Measurements from ENCODE around the gene KCNIP1. TPM values are rescaled to one million over a fixed set of nuclear protein-coding genes. Genes with fewer than 3 reads are reported as not detected.

The KCNIP1 gene
- total and polyA plus RNA-seq, 9 of the 15 experiments (the other 6 are each of a cell fraction or from before 2014, with no cell fraction given) = not detected

DNA sequence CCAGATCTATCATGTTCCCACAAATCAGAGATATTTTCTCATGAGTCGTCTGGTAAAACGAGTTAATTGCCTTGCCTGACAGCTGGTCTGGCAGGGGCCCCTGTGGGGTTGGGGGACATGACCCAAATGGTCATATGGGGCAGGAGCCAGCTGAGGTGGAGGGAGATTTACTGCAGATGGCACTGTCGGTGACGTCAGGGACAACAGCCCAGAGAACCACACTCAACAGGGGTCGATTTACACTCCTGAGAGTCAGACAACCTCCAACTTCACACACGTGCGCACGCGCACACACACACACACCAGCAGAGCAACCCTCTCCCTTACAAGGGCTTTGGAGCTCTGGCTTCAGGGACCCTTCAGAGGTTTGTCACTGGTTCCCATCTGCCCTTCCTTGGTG is 256.3 kb downstream of the KCNIP1 start:
- FAIRE-seq = no peak
- no peak overlapping the region for H3K4me2 ChIP-seq (ENCODE audit: insufficient read depth, low read length)
- no peak overlapping the region for H3K27ac ChIP-seq (ENCODE audit: extremely low read depth, low read depth, low read length)
- no peaks in the 10 kb centered on the region for H3K9me3 ChIP-seq (replicated peaks; ENCODE audit: control insufficient read depth, insufficient read depth, low read depth, low read length)
- no peak for ATAC-seq
- ChIA-PET POLR2A (no interaction called here), CTCF (ENCODE audit: low intra/inter-chr PET ratio) (no interaction called here)
- no peaks in the 10 kb centered on the region for H3K79me2 ChIP-seq (ENCODE audit: control insufficient read depth, insufficient read depth, low read length)
- no peaks in the 10 kb centered on the region for H3K36me3 ChIP-seq (ENCODE audit: control insufficient read depth, insufficient read depth, low read length)
- BruUV-seq (replicated peaks) = no TSS peak
- no peak overlapping the region for H3K9ac ChIP-seq (ENCODE audit: insufficient read depth in 1 of 2, low read depth in 2 of 2, low read length in 2 of 2)
- H3K27me3 ChIP-seq (ENCODE audit: control insufficient read depth in 2 of 2, insufficient read depth in 2 of 2, low read length in 2 of 2) = peaks cover 0 to 7% of the 10 kb centered on the region in 2 experiments; a peak in 2 of 5 replicates
- WGBS (ENCODE audit: insufficient coverage, low coverage, missing lambda C conversion rate) = 1% methylated on average over 8 of the region's 9 CpGs
- TF ChIP-seq NRF1 (conservative IDR thresholded peaks at IDR 0.05 in 1 of 2, IDR thresholded peaks at IDR 0.05 in 1 of 2) (0 out of 4 replicates have a peak, but pooled peaks have one; percentile 13 to 15), HMG20B (CRISPR knock-in tag; IDR thresholded peaks at IDR 0.05) (no peak)
- H2AFZ ChIP-seq (ENCODE audit: low read depth, low read length) = no peak overlapping the region
- H4K20me1 ChIP-seq (replicated peaks; ENCODE audit: control insufficient read depth, insufficient read depth, low read length) = no peaks in the 10 kb centered on the region
- no peaks in the 10 kb centered on the region for H3K4me1 ChIP-seq (replicated peaks in 1 of 2; ENCODE audit: control insufficient read depth in 2 of 2, insufficient read depth in 2 of 2, low read length in 2 of 2)
- no peak for DNase-seq (ENCODE audit: extremely low read depth in 1 of 4, low spot score in 3 of 4)
- H3K4me3 ChIP-seq = no peak overlapping the region
- no peaks in the 10 kb centered on the region for H3K9me1 ChIP-seq (ENCODE audit: control insufficient read depth, insufficient read depth, low read length)
- intact Hi-C loops (cut with micrococcal nuclease) (no loop called here), in situ Hi-C loops (cut with MboI) (no loop called here)

- Histone ChIP-seq H2AFZ (ENCODE audit: low read depth, low read length) (no peak overlapping the region), H3K9ac (ENCODE audit: insufficient read depth in 1 of 2, low read depth in 2 of 2, low read length in 2 of 2) (no peak overlapping the region), H3K27ac (ENCODE audit: extremely low read depth, low read depth, low read length) (no peak overlapping the region), H3K4me3 (no peak overlapping the region), H3K4me1 (replicated peaks in 1 of 2; ENCODE audit: control insufficient read depth in 2 of 2, insufficient read depth in 2 of 2, low read length in 2 of 2) (no peaks in the 10 kb centered on the region), H3K9me3 (replicated peaks; ENCODE audit: control insufficient read depth, insufficient read depth, low read depth, low read length) (no peaks in the 10 kb centered on the region), H3K4me2 (ENCODE audit: insufficient read depth, low read length) (no peak overlapping the region), H3K36me3 (ENCODE audit: control insufficient read depth, insufficient read depth, low read length) (no peaks in the 10 kb centered on the region), H4K20me1 (replicated peaks; ENCODE audit: control insufficient read depth, insufficient read depth, low read length) (no peaks in the 10 kb centered on the region), H3K27me3 (ENCODE audit: control insufficient read depth in 2 of 2, insufficient read depth in 2 of 2, low read length in 2 of 2) (peaks cover 0 to 7% of the 10 kb centered on the region in 2 experiments; a peak in 2 of 5 replicates), H3K9me1 (ENCODE audit: control insufficient read depth, insufficient read depth, low read length) (no peaks in the 10 kb centered on the region), H3K79me2 (ENCODE audit: control insufficient read depth, insufficient read depth, low read length) (no peaks in the 10 kb centered on the region)
- ChIA-PET CTCF (ENCODE audit: low intra/inter-chr PET ratio) (no interaction called here), POLR2A (interaction anchor here (0.6 kb wide), 2 partner anchors 834 to 1244 kb away, joined by 3 read pairs; no protein-coding TSS in a partner anchor)
- FAIRE-seq (no peak), DNase-seq (ENCODE audit: extremely low read depth in 1 of 4, low spot score in 3 of 4) (no peak), ATAC-seq (no peak)
- BruUV-seq (replicated peaks) = no TSS peak
- no peak for TF ChIP-seq RFX5 (IDR thresholded peaks at IDR 0.05; ENCODE audit: low read depth, low read length)
- TF ChIP-seq RBM39 (optimal IDR thresholded peaks at IDR 0.05; ENCODE audit: low read depth, low read length) = no peak
- no peak for TF ChIP-seq POLR2A (conservative IDR thresholded peaks at IDR 0.05)
- no peak for TF ChIP-seq WHSC1 (IDR thresholded peaks at IDR 0.05; ENCODE audit: low read length)
- no peak for TF ChIP-seq ZFP36 (IDR thresholded peaks at IDR 0.05; ENCODE audit: low read depth, low read length, partially characterized antibody)
- TF ChIP-seq, protein P1, sequence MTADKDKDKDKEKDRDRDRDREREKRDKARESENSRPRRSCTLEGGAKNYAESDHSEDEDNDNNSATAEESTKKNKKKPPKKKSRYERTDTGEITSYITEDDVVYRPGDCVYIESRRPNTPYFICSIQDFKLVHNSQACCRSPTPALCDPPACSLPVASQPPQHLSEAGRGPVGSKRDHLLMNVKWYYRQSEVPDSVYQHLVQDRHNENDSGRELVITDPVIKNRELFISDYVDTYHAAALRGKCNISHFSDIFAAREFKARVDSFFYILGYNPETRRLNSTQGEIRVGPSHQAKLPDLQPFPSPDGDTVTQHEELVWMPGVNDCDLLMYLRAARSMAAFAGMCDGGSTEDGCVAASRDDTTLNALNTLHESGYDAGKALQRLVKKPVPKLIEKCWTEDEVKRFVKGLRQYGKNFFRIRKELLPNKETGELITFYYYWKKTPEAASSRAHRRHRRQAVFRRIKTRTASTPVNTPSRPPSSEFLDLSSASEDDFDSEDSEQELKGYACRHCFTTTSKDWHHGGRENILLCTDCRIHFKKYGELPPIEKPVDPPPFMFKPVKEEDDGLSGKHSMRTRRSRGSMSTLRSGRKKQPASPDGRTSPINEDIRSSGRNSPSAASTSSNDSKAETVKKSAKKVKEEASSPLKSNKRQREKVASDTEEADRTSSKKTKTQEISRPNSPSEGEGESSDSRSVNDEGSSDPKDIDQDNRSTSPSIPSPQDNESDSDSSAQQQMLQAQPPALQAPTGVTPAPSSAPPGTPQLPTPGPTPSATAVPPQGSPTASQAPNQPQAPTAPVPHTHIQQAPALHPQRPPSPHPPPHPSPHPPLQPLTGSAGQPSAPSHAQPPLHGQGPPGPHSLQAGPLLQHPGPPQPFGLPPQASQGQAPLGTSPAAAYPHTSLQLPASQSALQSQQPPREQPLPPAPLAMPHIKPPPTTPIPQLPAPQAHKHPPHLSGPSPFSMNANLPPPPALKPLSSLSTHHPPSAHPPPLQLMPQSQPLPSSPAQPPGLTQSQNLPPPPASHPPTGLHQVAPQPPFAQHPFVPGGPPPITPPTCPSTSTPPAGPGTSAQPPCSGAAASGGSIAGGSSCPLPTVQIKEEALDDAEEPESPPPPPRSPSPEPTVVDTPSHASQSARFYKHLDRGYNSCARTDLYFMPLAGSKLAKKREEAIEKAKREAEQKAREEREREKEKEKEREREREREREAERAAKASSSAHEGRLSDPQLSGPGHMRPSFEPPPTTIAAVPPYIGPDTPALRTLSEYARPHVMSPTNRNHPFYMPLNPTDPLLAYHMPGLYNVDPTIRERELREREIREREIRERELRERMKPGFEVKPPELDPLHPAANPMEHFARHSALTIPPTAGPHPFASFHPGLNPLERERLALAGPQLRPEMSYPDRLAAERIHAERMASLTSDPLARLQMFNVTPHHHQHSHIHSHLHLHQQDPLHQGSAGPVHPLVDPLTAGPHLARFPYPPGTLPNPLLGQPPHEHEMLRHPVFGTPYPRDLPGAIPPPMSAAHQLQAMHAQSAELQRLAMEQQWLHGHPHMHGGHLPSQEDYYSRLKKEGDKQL (CRISPR knock-in tag; IDR thresholded peaks at IDR 0.05; ENCODE audit: borderline replicate concordance) = no peak
- no peak for TF ChIP-seq ZBTB8A (IDR thresholded peaks at IDR 0.05; ENCODE audit: partially characterized antibody)
- TF ChIP-seq SUPT5H (IDR thresholded peaks at IDR 0.05) = no peak
- intact Hi-C loops (cut with micrococcal nuclease) = no loop called here
- in situ Hi-C loops (cut with MboI) = no loop called here
- WGBS (ENCODE audit: insufficient coverage, low coverage, missing lambda C conversion rate) = 4% methylated on average over 7 of the region's 7 CpGs
Observed at GRCh38 chr5:170761048-170761707, 257.4 kb downstream of the KCNIP1 start.
